Subcutaneous abdominal adipose tissue (tissue), 5 donors: ENCODE measurements around the gene CCDC167.
"Not testable (repeated sequence)": the region's sequence is repeated elsewhere in the genome, so short reads cannot be mapped to it uniquely, and the experiment has no call there.

ENCODE experiments used
- H3K27ac ChIP-seq: one replicate; pipeline ENCODE4 v1.7.0; 2013; ENCODE audit warnings: low read depth, mild to moderate bottlenecking, inconsistent platforms, low read length, moderate library complexity
- H3K27me3 ChIP-seq, 5 donors: one replicate each; pipeline ENCODE4 v1.7.0; 2013; ENCODE audit warnings: low read length in 5 of 5, inconsistent platforms in 1 of 5; ENCODE audit not compliant: control insufficient read depth in 5 of 5, insufficient read depth in 4 of 5
- H3K36me3 ChIP-seq, 5 donors: one replicate each; pipeline ENCODE4 v1.7.0; 2013; ENCODE audit warnings: low read length in 5 of 5; ENCODE audit not compliant: control insufficient read depth in 5 of 5, insufficient read depth in 5 of 5
- H3K4me1 ChIP-seq, 5 donors: one replicate each; pipeline ENCODE4 v1.7.0; 2013; ENCODE audit warnings: low read length in 5 of 5, mild to moderate bottlenecking in 3 of 5, moderate library complexity in 1 of 5; ENCODE audit not compliant: control insufficient read depth in 5 of 5, insufficient read depth in 5 of 5
- H3K4me3 ChIP-seq, 5 donors: one replicate each; pipeline ENCODE4 v1.7.0; 2013; ENCODE audit warnings: low read length in 5 of 5, low read depth in 1 of 5
- H3K9ac ChIP-seq, 5 donors: one replicate each; pipeline ENCODE4 v1.7.0; 2013; ENCODE audit warnings: low read length in 5 of 5, mild to moderate bottlenecking in 4 of 5, moderate library complexity in 3 of 5
- H3K9me3 ChIP-seq, 5 donors: one replicate each; pipeline ENCODE4 v1.7.0; 2013; ENCODE audit warnings: low read length in 5 of 5; ENCODE audit not compliant: control insufficient read depth in 5 of 5
- donor health status: healthy.
- donor health status: healthy.
- donor health status: healthy.
- donor health status: healthy.
- donor health status: healthy.

Gene CCDC167

GRCh38 chr6:37459981-37460800 is 39.5 kb downstream of the CCDC167 start:
- no peaks in the 10 kb centered on the region for H3K27me3 ChIP-seq
- no peak overlapping the region for H3K4me3 ChIP-seq
- no peak overlapping the region for H3K9ac ChIP-seq
- no peaks in the 10 kb centered on the region for H3K4me1 ChIP-seq
- H3K36me3 ChIP-seq = peaks cover 27 to 83% (median 71%) of the 10 kb centered on the region in 5 donors
- no peak overlapping the region for H3K27ac ChIP-seq
- H3K9me3 ChIP-seq = no peaks in the 10 kb centered on the region

- no peak overlapping the region for H3K27ac ChIP-seq
Measured at GRCh38 chr6:37456816-37457560, 42.7 kb downstream of the CCDC167 start.

GRCh38 chr6:37456126-37456525 is 43.6 kb downstream of the CCDC167 start:
- H3K36me3 ChIP-seq = peaks cover 25 to 93% (median 78%) of the 10 kb centered on the region in 5 donors
- H3K9me3 ChIP-seq = no peaks in the 10 kb centered on the region
- H3K4me3 ChIP-seq = no peak overlapping the region
- H3K4me1 ChIP-seq = no peaks in the 10 kb centered on the region
- no peak overlapping the region for H3K27ac ChIP-seq
- H3K27me3 ChIP-seq = no peaks in the 10 kb centered on the region
- H3K9ac ChIP-seq = no peak overlapping the region

More at GRCh38 chr6:37456816-37457560, 42.7 kb downstream of the CCDC167 start:
- Histone ChIP-seq H3K9ac (no peak overlapping the region), H3K27me3 (no peaks in the 10 kb centered on the region), H3K4me3 (no peak overlapping the region), H3K36me3 (peaks cover 30 to 93% (median 78%) of the 10 kb centered on the region in 5 donors), H3K4me1 (no peaks in the 10 kb centered on the region), H3K9me3 (no peaks in the 10 kb centered on the region)

GRCh38 chr6:37454420-37455140 is 45.1 kb downstream of the CCDC167 start:
- H3K27me3 ChIP-seq = no peaks in the 10 kb centered on the region
- H3K9ac ChIP-seq = no peak overlapping the region
- no peak overlapping the region for H3K4me3 ChIP-seq
- H3K9me3 ChIP-seq = no peaks in the 10 kb centered on the region
- H3K36me3 ChIP-seq = peaks cover 33 to 92% (median 78%) of the 10 kb centered on the region in 5 donors
- no peaks in the 10 kb centered on the region for H3K4me1 ChIP-seq
- no peak overlapping the region for H3K27ac ChIP-seq

GRCh38 chr6:37452522-37452921 is 47.2 kb downstream of the CCDC167 start:
- H3K27ac ChIP-seq = no peak overlapping the region
- H3K4me3 ChIP-seq = no peak overlapping the region
- H3K4me1 ChIP-seq = no peaks in the 10 kb centered on the region
- H3K27me3 ChIP-seq = no peaks in the 10 kb centered on the region
- H3K9me3 ChIP-seq = no peaks in the 10 kb centered on the region
- no peak overlapping the region for H3K9ac ChIP-seq
- peaks cover 32 to 94% (median 77%) of the 10 kb centered on the region in 5 donors for H3K36me3 ChIP-seq

GRCh38 chr6:37451441-37452193 is 48.1 kb downstream of the CCDC167 start:
- Histone ChIP-seq H3K4me1 (no peaks in the 10 kb centered on the region), H3K36me3 (peaks cover 36 to 96% (median 84%) of the 10 kb centered on the region in 5 donors), H3K4me3 (no peak overlapping the region), H3K9me3 (no peaks in the 10 kb centered on the region), H3K9ac (no peak overlapping the region), H3K27me3 (no peaks in the 10 kb centered on the region), H3K27ac (no peak overlapping the region)

- H3K9ac ChIP-seq = no peak overlapping the region
- H3K36me3 ChIP-seq = peaks cover 43 to 96% (median 81%) of the 10 kb centered on the region in 5 donors
- H3K27me3 ChIP-seq = no peaks in the 10 kb centered on the region
- no peaks in the 10 kb centered on the region for H3K9me3 ChIP-seq
- H3K27ac ChIP-seq = no peak overlapping the region
- H3K4me3 ChIP-seq = no peak overlapping the region
- H3K4me1 ChIP-seq = no peaks in the 10 kb centered on the region
Measured at GRCh38 chr6:37449984-37450383, 49.7 kb downstream of the CCDC167 start.

- H3K36me3 ChIP-seq = peaks cover 39 to 76% (median 45%) of the 10 kb centered on the region in 5 donors
- H3K4me3 ChIP-seq = peak overlapping the region in 3 of 5 donors; percentile 41 to 52 (median 49)
- H3K9me3 ChIP-seq, H3K27me3 ChIP-seq, H3K27ac ChIP-seq: not testable (repeated sequence)
- peaks cover 0 to 17% (median 5%) of the 10 kb centered on the region in 5 donors for H3K4me1 ChIP-seq
- H3K9ac ChIP-seq = peak overlapping the region in 3 of 5 donors; percentile 15 to 74 (median 72)
Measured at GRCh38 chr6:37443216-37443542, 56.5 kb downstream of the CCDC167 start.

GRCh38 chr6:37442416-37443215 is 57.1 kb downstream of the CCDC167 start:
- H3K4me3 ChIP-seq = peak overlapping the region in 4 of 5 donors; percentile 41 to 52 (median 45)
- peaks cover 41 to 76% (median 48%) of the 10 kb centered on the region in 5 donors for H3K36me3 ChIP-seq
- H3K27ac ChIP-seq = peak overlapping the region; percentile 54
- H3K9ac ChIP-seq = peak overlapping the region; percentile 15 to 74 (median 42)
- no peaks in the 10 kb centered on the region for H3K9me3 ChIP-seq
- peaks cover 0 to 17% (median 5%) of the 10 kb centered on the region in 5 donors for H3K4me1 ChIP-seq
- no peaks in the 10 kb centered on the region for H3K27me3 ChIP-seq
